AG04450 (cell line): ENCODE results near the gene ZBED2. TPM values are rescaled to one million over a fixed set of nuclear protein-coding genes. Genes with fewer than 3 reads are reported as not detected.

Experiments
- CTCF ChIA-PET: fragments of 300-600, 350-600 bp; formaldehyde crosslinking; extraction: SDS; loops from one replicate; lab custom pipeline; 2022; ENCODE audit warnings: antibody characterized with exemption, inconsistent platforms; lab: Charles Lee
- POLR2A ChIA-PET: fragments of 350-600 bp; formaldehyde crosslinking; extraction: SDS; loops from one replicate; lab custom pipeline; 2021; ENCODE audit warnings: antibody characterized with exemption, inconsistent platforms; lab: Yijun Ruan, JAX
- DNase-seq: peaks from one replicate; pipeline ENCODE4 v3.0.0-alpha.2; 2011; ENCODE audit warnings: low read depth, low spot score
- H3K27ac ChIP-seq: one replicate; pipeline ENCODE4 v1.5.1; 2012; ENCODE audit warnings: low read depth, low read length, control low read depth
- H3K27me3 ChIP-seq: one replicate; pipeline ENCODE4 v1.6.0; 2012; ENCODE audit warnings: low read length; ENCODE audit not compliant: control insufficient read depth, insufficient read depth
- H3K4me3 ChIP-seq: 2 replicates; pipeline ENCODE4 v1.5.1; 2011; ENCODE audit warnings: mild to moderate bottlenecking, low read depth, low read length, control low read depth
- H3K9me3 ChIP-seq: 2 replicates; pipeline ENCODE4 v1.5.1; 2012; ENCODE audit warnings: low read length; ENCODE audit not compliant: control insufficient read depth, insufficient read depth
- polyA plus RNA-seq: library from polyadenylated mRNA; depleted of rRNA; stranded (reverse); fragments of >200 nt; gene quantifications from 2 replicates; pipeline ENCODE4 v1.2.3, GENCODE V29; 2011
- TF ChIP-seq, protein P1 (sequence below): IDR thresholded peaks from 2 replicates; pipeline ENCODE4 v1.5.1; 2011; ENCODE audit warnings: low read depth, low read length, control low read depth, inconsistent platforms

The ZBED2 gene
- polyA plus RNA-seq, 1 experiment: 0.14 TPM

DNA sequence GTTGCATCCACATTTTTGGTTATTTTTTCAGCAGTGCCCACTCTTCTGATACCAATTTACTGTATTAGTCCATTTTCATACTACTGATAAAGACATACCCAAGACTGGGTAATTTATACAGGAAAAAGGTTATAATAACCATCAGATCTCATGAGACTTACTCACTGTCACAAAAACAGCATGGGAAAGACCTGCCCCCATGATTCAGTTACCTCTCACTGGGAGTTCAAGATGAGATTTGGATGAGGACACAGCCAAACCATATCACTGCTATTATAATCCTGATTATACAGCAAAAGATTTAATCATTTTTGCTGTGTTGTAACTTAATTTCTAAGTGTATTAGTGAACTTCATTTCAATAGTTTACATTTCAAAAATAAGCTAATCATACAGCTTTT lies 6.6 kb downstream of the ZBED2 start:
- no peak for DNase-seq
- Histone ChIP-seq H3K27me3 (no peaks in the 10 kb centered on the region), H3K4me3 (no peak overlapping the region), H3K27ac (no peak overlapping the region), H3K9me3 (peaks cover 6% of the 10 kb centered on the region)
- ChIA-PET CTCF (interaction anchor here (0.6 to 3.4 kb wide), 3 partner anchors 10 to 122 kb away, joined by 3 to 14 read pairs (median 11); no protein-coding TSS in a partner anchor), POLR2A (no interaction called here)
- TF ChIP-seq, protein P1, sequence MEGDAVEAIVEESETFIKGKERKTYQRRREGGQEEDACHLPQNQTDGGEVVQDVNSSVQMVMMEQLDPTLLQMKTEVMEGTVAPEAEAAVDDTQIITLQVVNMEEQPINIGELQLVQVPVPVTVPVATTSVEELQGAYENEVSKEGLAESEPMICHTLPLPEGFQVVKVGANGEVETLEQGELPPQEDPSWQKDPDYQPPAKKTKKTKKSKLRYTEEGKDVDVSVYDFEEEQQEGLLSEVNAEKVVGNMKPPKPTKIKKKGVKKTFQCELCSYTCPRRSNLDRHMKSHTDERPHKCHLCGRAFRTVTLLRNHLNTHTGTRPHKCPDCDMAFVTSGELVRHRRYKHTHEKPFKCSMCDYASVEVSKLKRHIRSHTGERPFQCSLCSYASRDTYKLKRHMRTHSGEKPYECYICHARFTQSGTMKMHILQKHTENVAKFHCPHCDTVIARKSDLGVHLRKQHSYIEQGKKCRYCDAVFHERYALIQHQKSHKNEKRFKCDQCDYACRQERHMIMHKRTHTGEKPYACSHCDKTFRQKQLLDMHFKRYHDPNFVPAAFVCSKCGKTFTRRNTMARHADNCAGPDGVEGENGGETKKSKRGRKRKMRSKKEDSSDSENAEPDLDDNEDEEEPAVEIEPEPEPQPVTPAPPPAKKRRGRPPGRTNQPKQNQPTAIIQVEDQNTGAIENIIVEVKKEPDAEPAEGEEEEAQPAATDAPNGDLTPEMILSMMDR: no peak

DNA sequence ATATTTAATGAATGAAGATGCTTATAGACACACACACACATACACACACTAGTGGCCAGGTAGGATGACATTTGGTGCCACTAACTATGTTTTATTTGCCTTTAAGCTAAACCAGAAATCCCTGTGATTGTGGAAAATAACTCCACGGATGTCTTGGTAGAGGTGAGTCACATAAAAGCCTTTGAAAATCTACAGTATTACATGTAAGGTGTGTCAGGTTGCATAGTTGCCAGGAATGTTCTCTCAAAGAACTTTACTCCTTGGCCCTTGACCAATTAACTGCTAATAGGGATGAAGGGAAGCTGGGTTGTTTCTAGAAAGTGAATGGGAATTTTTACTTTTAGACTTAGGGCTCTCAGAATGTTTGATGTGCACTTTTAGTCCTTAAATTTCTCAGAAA lies 9.9 kb downstream of the ZBED2 start:
- CTCF ChIA-PET: no interaction called here
- no peak for DNase-seq

DNA sequence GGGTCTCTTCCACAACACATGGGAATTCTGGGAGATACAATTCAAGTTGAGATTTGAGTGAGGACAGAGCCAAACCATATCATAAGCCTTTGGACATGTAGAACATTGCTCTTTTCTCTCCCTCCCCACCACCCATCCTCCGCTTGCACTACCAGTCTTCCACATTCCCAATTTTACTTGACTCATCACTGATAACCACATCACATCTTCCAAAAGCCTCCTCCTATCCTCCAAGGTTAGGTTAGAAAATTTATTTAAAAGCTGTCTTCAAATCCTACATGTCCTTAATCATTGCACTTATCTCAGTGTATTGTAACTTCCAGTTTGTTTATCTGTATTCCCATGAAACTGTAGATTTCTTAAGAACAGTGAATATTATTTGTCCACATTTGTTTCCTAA lies 10.4 kb downstream of the ZBED2 start:
- no peak overlapping the region for H3K4me3 ChIP-seq
- no peak for DNase-seq
- ChIA-PET POLR2A (interaction anchor here (0.6 kb wide), 1 partner anchor 426 kb away, joined by 3 read pairs; no protein-coding TSS in a partner anchor), CTCF (no interaction called here)
- TF ChIP-seq, protein P1: no peak
- H3K27ac ChIP-seq: no peak overlapping the region
- H3K27me3 ChIP-seq: no peaks in the 10 kb centered on the region
- H3K9me3 ChIP-seq: peaks cover 6% of the 10 kb centered on the region; the same call in 1 of the 2 replicates

More for the DNA sequence above, 9.9 kb downstream of the ZBED2 start:
- no peak overlapping the region for H3K4me3 ChIP-seq
- peaks cover 6% of the 10 kb centered on the region; the same call in 1 of the 2 replicates for H3K9me3 ChIP-seq
- TF ChIP-seq, protein P1: no peak
- POLR2A ChIA-PET: interaction anchor here (0.6 kb wide), 1 partner anchor 426 kb away, joined by 3 read pairs; no protein-coding TSS in a partner anchor
- no peak overlapping the region for H3K27ac ChIP-seq
- H3K27me3 ChIP-seq: no peaks in the 10 kb centered on the region

DNA sequence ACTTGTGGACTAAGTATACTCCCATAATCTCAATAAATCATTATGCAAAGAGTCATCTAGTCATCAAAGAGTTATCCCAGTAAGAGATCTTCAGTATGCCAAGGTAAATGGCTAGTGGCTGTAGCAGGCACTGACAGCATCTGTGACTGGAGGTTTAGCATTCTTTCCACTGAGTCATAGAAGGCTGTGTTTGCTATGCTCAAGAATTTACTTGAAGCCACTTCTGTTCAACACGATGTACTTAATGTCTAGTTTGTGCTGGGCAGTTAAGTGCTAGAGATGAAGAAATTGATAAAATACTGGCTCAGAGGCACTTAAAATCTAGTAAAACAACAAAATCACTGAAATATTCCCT lies 13.0 kb downstream of the ZBED2 start:
- peak; percentile 44 for DNase-seq
- Histone ChIP-seq H3K9me3 (no peaks in the 10 kb centered on the region), H3K4me3 (no peak overlapping the region), H3K27me3 (no peaks in the 10 kb centered on the region), H3K27ac (no peak overlapping the region)
- TF ChIP-seq, protein P1: no peak
- ChIA-PET POLR2A (no interaction called here), CTCF (interaction anchor here (1.0 to 1.7 kb wide), 3 partner anchors 9 to 134 kb away, joined by 3 to 6 read pairs (median 6); no protein-coding TSS in a partner anchor)

DNA sequence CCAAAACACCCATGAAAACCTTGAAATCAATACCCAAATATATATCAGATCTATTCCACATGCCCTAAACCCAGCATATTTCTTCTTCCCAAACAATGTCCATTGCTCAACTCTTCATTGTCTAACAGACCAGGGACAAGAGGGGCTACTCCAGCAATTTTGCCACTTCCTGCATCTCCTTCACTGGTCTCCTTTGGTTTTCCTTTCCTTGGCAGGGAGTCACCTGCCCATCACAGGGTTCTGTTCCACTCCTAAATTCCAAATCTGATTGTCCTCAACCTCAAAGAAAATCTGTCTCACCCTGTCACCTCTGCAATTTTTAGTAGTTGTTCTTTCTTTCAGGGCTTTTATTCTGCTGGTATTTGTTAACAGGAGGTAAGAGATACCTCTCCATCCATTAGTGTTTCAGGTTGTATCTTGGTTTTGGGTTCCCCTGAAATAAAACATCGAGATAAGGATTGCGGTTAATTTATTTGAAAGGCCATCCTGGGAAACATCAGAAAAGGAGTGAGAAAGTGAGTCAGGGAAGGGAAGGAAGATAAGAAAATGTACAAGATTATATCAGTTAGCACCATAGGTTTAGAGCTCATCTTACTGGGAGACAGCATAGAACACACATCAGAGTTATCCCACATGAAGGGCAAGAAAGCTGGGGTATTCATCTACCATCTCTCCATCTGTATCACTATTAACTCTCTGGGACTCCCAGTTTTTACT lies 13.6 kb downstream of the ZBED2 start:
- Histone ChIP-seq H3K9me3 (no peaks in the 10 kb centered on the region), H3K27me3 (no peaks in the 10 kb centered on the region), H3K4me3 (no peak overlapping the region), H3K27ac (no peak overlapping the region)
- TF ChIP-seq, protein P1: no peak
- no peak for DNase-seq
- ChIA-PET CTCF (interaction anchor here (0.6 to 8.2 kb wide), 6 partner anchors 8 to 135 kb away, joined by 3 to 182 read pairs (median 4); no protein-coding TSS in a partner anchor), POLR2A (no interaction called here)
